NCI-H460 (cell line): Measurements from ENCODE around the gene VRK1. TPM values are rescaled to one million over a fixed set of nuclear protein-coding genes. Genes with fewer than 3 reads are reported as not detected.

Experiments used
- DNase-seq: peaks from one replicate; pipeline ENCODE4 v3.0.0-alpha.2; 2016; ENCODE audit warnings: low read depth; ENCODE audit errors: extremely low read depth
- total RNA-seq: library from RNA; depleted of rRNA; stranded (reverse); fragments of >200 nt; shearing (Covaris generic); gene quantifications from 2 replicates; pipeline ENCODE4 v1.2.3, GENCODE V29; 2014

VRK1 gene
- total RNA-seq, 1 experiment from 2014 or later, result 37.1 TPM

GRCh38 chr14:96914571-96915128, 117.5 kb downstream of the VRK1 start:
- no peak for DNase-seq

- DNase-seq, result no peak
Observed at GRCh38 chr14:96915478-96915877, 118.3 kb downstream of the VRK1 start.

- DNase-seq, result no peak
Observed at GRCh38 chr14:96916751-96917150, 119.6 kb downstream of the VRK1 start.

- DNase-seq, result no peak
Observed at GRCh38 chr14:96917442-96917963, 120.3 kb downstream of the VRK1 start.

- no peak for DNase-seq
Observed at GRCh38 chr14:96920023-96920422, 122.8 kb downstream of the VRK1 start.

- no peak for DNase-seq
Observed at GRCh38 chr14:96920820-96921219, 123.6 kb downstream of the VRK1 start.

GRCh38 chr14:96922986-96923385, 125.8 kb downstream of the VRK1 start:
- DNase-seq, result no peak

- DNase-seq, result no peak
Observed at GRCh38 chr14:96925422-96925821, 128.2 kb downstream of the VRK1 start.

- no peak for DNase-seq
Observed at GRCh38 chr14:96926001-96926400, 128.8 kb downstream of the VRK1 start.

- no peak for DNase-seq
Observed at GRCh38 chr14:96928779-96929380, 131.7 kb downstream of the VRK1 start.

- no peak for DNase-seq
Observed at GRCh38 chr14:96929950-96930349, 132.8 kb downstream of the VRK1 start.

- DNase-seq, result no peak
Observed at GRCh38 chr14:96930526-96930925, 133.3 kb downstream of the VRK1 start.
